ENCODE results near the gene SLC32A1.

Gene SLC32A1

GRCh38 chr20:38723848-38724625, at the start of gene SLC32A1:
Gene SLC32A1, plus strand, starts transcription at chr20:38724486. Its CDS starts 239 bp downstream, at chr20:38724725.
- peak; percentile 25 to 53 for DNase-seq

- DNase-seq = no peak
These were observed 49.5 kb upstream of the SLC32A1 start for GRCh38 chr20:38674765-38675133.

GRCh38 chr20:38676576-38676975, 47.7 kb upstream of the SLC32A1 start:
- DNase-seq = no peak

- no peak for DNase-seq
These were observed 43.6 kb upstream of the SLC32A1 start for GRCh38 chr20:38680500-38681306.

GRCh38 chr20:38685271-38685670, 39.0 kb upstream of the SLC32A1 start:
- no peak for DNase-seq

GRCh38 chr20:38685853-38686473, 38.3 kb upstream of the SLC32A1 start:
- DNase-seq = peak; percentile 25 to 72

GRCh38 chr20:38692436-38693411, 31.6 kb upstream of the SLC32A1 start:
- no peak for DNase-seq

- no peak for DNase-seq
These were observed 27.0 kb upstream of the SLC32A1 start for GRCh38 chr20:38697306-38697705.

GRCh38 chr20:38698541-38698940, 25.7 kb upstream of the SLC32A1 start:
- DNase-seq = no peak

GRCh38 chr20:38700141-38700540, 24.1 kb upstream of the SLC32A1 start:
- no peak for DNase-seq

- no peak for DNase-seq
These were observed 23.4 kb upstream of the SLC32A1 start for GRCh38 chr20:38700926-38701325.

- no peak for DNase-seq
These were observed 20.8 kb upstream of the SLC32A1 start for GRCh38 chr20:38703526-38703925.

- DNase-seq = no peak
These were observed 20.1 kb upstream of the SLC32A1 start for GRCh38 chr20:38704136-38704535.

GRCh38 chr20:38706509-38706908, 17.8 kb upstream of the SLC32A1 start:
- DNase-seq = no peak

- DNase-seq = no peak
These were observed 10.0 kb upstream of the SLC32A1 start for GRCh38 chr20:38714308-38714707.

GRCh38 chr20:38715646-38716045, 8.6 kb upstream of the SLC32A1 start:
- DNase-seq = no peak

- no peak for DNase-seq
These were observed 1.6 kb upstream of the SLC32A1 start for GRCh38 chr20:38722683-38723016.

GRCh38 chr20:38723017-38723847, 1.1 kb upstream of the SLC32A1 start:
- DNase-seq = no peak

GRCh38 chr20:38724626-38725147, 401 bp downstream of the SLC32A1 start:
- no peak for DNase-seq

- DNase-seq = peak; percentile 21 to 30
These were observed 1.0 kb downstream of the SLC32A1 start for GRCh38 chr20:38725148-38725901.
